Measurements from ENCODE around the gene RPL10A.
"Not testable (repeated sequence)": the region's sequence is repeated elsewhere in the genome, so short reads cannot be mapped to it uniquely, and the experiment has no call there.

Gene RPL10A

DNA sequence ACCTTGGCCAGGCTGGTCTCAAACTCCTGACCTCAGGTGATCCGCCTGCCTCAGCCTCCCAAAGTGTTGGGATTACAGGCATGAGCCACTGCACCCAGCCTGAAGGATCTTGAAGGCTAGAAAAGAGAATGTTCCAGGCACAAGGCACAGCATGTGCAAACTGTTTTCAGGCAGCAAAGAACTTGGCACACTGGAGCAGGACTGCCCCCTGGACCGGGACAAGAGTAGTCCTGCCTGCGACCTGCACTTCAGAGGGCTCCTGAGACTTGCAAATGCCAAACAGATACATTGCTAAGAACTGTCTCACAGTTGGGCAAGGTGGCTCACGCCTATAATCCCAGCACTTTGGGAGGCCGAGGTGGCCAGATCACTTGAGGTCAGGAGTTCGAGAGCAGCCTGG is 47.7 kb downstream of the RPL10A start:
- DNase-seq = not testable (repeated sequence)

DNA sequence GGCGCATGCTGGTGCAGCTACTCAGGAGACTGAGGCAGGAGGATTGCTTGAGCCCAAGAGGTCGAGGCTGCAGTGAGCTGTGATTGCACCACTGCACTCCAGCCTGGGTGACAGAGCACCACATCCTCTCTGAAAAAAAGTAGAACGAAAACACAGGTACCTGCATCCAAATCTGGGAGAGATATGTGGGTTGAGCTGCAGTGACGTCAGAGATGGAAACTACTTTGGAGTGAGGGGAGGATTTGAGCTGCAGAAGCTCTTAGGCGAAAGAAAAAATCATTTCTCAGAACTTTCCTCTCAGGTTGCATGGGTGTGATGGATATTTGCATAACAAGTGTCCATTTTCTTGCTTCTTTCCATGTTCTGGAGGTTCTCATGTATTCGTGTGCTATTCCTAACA is 48.5 kb downstream of the RPL10A start:
- no peak for DNase-seq

DNA sequence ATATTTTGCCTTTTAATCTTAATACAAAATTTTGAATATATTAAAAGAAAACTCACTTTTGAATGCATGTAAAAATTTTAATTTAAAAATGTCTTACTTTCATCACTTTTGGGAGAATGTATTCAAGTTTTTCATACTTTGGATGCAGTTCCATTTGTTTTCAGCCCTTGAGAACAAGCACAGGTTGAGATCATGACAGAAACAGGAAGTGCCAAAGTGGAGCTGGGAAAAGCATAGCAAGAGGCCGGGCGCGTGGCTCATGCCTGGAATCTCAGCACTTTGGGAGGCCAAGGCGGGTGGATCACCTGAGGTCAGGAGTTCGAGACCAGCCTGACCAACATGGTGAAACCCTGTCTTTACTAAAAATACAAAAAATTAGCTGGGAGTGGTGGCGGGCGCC is 49.8 kb downstream of the RPL10A start:
- DNase-seq = not testable (repeated sequence)

DNA sequence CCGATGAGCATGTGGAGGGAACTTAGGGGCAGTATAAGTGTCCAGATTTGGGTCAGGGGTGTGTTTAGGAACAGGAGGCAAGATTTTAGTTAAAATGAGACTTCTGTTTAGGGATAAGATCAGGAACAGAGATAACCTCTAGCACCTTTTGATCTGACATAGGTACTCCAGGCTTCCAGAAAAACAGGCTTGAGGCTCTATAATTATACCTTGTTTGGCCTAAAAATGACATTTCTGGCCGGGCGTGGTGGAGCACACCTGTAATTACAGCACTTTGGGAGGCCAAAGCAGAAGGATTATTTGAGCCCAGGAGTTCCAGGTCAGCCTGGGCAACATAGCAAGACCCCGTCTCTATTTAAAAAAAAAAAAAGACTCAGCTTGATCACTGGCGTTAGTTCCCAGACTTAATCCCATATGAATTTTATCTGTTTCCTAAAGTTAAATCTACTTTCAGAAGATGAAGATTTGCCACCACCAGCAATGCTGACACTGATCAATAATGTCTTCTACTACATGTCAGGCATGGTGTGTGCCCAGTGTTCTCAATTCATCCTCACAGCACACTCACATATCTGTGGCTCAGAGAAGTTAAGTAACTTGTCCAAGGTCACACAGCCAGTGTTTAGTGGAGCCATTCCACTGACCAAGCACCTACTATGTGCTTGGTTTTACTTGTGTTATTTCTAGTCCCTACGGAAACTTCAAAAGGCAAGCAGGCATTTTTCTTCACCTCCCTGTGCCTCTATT is 50.5 kb downstream of the RPL10A start:
- DNase-seq = no peak

DNA sequence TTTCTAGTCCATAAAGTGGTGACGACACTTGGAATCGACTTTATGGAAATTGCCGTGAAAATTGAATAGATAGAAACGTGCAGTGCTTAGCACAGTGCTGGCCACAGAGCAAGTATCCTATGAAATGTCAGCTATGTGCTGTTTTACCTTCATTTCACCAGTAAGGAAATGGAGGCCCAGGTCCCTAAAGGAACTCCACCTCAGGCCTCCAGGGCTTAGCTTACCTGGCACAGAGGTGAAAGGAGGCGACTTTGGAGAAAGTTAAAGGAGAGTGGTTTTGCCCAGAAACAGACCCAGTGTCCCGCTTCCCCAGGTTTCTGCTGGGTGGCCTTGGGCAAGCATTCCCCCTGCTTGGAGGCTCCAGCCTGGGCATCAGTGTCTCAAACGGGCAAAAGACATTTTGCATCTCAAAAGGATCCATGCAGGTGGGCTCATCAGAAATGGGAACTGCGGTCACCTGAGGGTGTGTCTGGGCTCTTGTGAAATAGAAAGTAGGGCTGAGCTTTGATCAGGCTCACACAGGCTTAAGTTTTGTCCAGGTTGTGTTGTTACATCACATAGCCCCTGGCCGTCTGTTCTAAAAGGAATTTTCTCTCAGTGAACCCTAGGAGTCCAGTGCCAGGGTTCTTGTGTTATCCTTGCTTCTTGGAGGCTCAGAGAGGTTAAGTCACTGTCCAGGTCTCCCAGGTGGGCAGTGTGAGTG is 51.3 kb downstream of the RPL10A start:
- DNase-seq = no peak
